NCI-H2171 treated with DMSO at 0.1 percent for 48 hours (cell line): ENCODE results near the gene CA5A.
"Not testable (repeated sequence)": the region's sequence is repeated elsewhere in the genome, so short reads cannot be mapped to it uniquely, and the experiment has no call there.

Source experiments
- DNase-seq: peaks from one replicate; lab custom pipeline; 2025; lab: John Stamatoyannopoulos, UW

The CA5A gene

GRCh38 chr16:87936375-87937230 lies at the start of gene CA5A:
TSS of gene CA5A (minus strand) at chr16:87936529. CDS start at chr16:87936450, 79 bp downstream.
- no peak for DNase-seq

GRCh38 chr16:87985493-87985892 lies 49.2 kb upstream of the CA5A start:
- not testable (repeated sequence) for DNase-seq

GRCh38 chr16:87984632-87985267 lies 48.4 kb upstream of the CA5A start:
- no peak for DNase-seq

DNA sequence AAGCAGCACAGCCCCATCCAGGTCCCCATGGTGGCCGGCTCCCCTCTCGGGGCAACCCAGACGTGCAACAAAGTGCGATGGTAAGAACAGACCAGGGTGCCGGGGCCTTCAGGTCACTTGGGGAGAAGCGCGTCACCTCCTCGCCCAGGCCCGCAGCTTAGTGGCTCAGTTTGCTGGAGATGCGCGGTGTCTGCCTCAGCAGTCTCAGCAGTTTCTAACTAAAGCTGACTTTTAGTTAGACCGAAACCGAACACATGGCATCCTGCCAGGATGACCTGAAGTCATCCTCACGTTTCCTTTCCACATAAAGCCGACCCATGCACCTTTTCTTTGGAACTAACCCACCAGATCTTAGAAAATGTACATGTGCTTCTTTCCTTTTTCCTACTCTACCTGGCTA lies 47.9 kb upstream of the CA5A start:
- not testable (repeated sequence) for DNase-seq

DNA sequence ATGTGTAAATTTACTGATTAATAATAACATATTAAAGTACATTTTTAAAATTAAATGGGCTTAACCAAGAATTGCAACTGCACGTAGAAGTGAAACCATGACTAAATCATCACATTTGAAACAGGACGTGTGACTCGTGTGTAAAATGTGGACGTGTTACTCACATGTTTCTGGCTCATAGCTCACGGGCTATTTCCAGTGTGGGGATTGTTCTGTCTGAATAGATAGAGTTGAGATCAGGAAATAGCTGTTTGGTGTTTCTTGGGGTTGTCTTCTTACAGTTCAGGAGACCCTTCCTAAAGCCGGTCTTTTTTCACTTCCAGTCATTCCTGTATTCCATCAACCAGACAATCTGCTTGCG lies 47.4 kb upstream of the CA5A start:
- DNase-seq, result not testable (repeated sequence)

DNA sequence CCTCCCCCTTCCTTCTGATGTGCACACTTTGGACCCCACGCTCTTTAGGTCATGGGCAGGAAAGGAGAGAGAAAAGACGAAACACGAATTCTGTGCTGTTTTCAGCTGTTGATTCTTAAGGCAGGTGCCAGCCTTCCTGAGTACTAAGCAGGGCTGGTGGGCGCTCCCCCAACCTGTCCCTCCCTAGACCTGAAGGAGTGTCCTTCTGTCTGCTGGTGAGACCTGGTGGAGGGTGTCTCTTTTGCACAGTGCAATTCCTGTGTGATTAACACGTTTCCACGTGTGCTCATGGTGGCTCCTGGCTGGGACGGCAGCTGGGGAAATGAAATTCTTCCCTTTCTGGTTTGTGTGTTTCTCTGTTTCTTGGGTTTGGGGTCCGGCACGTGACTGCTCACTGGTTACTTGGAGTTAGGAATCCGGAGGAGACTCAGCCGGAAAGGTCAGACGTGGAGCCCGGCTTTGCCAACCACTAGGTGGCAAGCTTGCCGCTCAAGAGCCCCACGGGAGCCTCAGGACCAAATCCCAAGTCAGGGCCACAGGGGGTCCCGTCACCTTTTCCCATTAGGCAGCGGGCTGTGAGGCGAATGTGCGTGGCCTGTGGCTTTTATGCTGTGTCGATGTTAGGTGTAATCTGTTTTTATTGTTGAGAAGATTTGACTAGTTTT lies 46.9 kb upstream of the CA5A start:
- DNase-seq, result not testable (repeated sequence)

DNA sequence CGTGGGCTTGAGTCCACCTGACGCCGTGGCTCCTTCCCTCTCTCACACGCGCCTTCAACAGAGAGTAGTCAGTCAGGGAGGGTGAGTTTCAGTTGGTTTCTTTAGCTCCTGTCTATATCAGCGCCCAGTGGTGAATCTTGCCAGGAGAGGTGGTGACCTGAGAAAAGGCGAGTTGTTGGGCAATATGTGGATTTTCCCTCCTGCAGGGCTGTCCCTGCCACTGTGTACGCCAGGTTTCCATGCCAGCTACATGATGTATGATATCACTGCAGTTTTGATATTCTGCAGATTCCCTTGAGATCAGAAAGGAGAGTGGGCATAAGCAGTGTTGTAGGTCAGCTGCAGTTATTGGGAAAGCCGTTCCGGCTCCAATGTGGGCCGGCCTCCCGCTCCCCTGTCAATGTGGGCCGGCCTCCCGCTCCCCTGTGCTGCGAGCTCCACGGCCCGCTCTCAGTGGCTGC lies 46.3 kb upstream of the CA5A start:
- no peak for DNase-seq

DNA sequence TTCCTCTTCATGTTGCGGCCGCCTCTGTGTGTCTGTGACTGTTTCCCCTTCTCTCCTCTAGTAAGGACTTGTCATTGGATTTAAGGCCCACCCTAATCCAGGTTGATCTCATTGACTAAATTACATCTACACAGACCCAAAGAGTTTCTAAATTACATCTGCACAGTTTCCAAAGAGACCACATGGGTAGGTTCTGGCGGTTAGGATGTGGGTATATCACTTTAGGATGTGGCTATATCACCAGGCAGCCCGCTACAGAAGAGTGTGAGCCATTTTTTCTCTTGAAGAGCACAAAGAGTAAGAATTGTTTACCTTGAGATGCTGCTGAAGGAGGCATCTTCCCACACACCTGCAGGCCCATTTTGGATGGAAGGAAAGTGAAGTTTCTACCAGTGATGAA lies 45.0 kb upstream of the CA5A start:
- not testable (repeated sequence) for DNase-seq

DNA sequence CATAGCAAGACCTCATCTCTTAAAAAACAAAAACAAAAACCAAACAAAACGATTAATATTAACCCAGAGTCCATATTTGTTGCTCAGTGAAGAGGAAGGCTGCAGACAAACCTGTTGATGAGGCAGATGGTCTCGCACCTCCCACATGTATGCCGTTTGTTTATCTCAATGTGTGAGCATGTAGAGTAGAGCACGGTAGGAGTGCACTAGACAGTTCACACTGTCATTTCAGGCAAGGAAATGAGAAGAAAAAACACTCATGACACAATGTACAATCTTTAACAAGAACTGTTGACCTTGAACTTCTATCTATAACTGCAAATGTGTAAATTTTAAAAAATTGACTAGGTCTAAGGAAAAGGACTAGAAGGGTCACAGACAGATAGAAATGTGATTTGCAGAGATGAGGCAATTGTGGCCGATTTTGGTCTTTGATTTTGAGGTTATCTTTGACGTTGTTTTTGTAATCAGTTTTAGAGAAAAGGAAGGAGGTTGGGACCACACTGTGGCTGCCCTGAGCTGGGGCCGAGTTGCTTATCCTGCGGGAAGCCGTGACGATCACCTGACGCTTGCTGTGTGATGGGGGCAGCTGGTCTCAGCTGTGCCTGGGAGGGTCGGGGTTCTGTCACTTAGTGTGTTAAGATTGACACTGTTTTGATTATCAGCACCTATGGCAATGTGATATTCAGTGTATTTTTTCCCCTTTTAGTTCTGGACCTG lies 43.7 kb upstream of the CA5A start:
- peak; percentile 66 for DNase-seq

DNA sequence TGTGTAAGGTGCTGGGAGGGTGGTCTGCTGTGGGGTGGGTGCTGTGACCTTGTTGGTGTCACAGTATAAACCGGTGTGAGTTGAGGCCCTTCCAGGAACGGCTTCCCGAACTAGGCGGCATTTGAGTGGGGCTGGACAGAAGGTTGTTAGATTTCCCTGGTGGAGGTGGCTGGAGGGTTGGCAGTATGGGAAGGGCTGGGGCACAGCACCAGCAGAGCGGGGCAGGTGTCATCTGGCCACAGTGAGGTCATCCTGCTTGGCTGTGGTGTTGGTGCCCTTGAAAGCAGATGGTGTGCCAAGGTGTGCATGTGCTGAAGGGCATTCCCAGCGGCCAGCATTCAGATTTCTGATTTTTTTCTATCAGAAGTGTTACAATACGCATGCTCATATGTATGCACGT lies 43.0 kb upstream of the CA5A start:
- DNase-seq, result peak; percentile 53

GRCh38 chr16:87978127-87978526 lies 41.8 kb upstream of the CA5A start:
- no peak for DNase-seq

GRCh38 chr16:87976665-87977064 lies 40.3 kb upstream of the CA5A start:
- no peak for DNase-seq

DNA sequence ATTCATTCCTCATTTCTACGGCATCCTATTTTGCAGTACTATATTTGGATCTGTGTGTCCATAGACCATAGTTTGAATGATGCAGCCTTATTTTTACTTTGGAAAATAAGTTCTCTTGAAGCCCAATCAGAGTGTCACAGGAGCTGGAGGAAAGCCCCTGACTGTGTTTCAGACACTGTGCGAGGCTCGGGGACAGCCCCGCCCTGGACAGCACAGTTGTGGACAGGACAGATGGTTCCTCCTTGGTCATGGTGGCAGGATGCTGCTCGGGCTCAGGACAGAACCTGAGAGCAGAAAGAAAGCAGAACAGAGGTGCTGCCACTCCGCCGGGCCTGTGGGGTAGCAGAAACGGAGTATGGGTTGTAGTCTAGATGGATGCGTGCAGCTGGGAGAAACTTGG lies 37.8 kb upstream of the CA5A start:
- DNase-seq, result no peak

GRCh38 chr16:87973717-87974116 lies 37.4 kb upstream of the CA5A start:
- DNase-seq, result no peak

DNA sequence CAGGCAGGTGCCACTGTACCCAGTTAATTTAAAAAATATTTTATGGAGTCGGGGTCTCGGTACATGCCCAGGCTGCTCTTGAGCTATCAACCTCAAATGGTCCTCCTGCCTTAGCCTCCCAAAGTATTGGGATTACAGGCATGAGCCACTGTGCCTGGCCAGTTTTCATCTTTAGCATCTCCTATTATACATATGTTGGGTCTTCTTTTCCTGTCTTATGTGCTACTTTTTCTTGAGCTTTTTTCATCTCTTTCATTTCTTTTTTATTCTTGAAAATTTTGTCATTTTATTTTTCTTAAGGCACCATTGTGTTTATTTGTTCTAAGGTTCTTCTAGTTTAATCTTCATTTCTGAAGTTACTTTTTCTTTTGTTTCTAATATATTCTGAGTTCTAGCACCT lies 35.6 kb upstream of the CA5A start:
- no peak for DNase-seq

GRCh38 chr16:87970186-87970585 lies 33.9 kb upstream of the CA5A start:
- no peak for DNase-seq

DNA sequence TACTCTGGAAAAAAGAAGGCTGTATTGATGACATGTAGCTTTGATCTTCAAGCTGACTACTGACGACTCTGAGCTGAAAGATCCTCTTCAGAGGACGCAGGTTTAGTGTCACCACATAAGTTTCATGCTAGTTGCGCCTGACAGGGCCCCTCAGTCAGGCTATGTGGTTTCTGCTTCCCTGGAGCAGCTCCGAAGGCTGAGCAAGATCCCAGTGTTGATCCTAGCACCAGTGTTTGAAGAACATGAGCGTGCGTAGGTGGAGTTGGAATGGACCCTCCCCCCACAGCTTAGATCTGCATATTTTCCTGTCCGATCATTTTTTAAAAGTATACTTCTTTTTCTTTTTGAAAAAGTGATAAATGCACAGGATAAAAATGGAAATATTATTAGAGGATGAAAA lies 32.2 kb upstream of the CA5A start:
- DNase-seq, result no peak

DNA sequence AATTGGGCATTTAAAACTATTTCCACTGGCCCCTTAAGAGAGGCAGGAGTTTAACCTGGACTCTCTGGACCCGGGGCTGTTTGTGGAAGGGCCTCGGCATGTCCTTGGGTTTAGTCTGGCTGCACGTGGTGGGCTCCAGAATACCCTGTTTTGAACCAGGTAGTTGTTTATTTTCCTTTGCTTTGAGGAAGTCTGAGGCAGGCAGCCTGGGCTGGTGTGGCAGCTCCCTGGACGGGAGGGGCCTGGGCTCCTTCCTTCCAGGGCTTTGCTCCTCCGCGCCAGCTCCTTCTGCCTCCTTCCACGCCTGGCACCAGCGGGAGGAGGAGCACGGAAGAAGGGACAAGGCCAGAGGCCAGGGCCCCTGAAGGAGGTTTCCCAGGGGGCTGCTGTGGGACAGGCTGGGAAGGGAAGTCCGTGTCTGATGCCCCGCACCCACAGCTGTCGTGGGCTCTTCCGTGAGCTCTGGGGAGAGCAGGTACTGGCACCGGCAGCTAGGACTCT lies 30.4 kb upstream of the CA5A start:
- DNase-seq, result no peak

DNA sequence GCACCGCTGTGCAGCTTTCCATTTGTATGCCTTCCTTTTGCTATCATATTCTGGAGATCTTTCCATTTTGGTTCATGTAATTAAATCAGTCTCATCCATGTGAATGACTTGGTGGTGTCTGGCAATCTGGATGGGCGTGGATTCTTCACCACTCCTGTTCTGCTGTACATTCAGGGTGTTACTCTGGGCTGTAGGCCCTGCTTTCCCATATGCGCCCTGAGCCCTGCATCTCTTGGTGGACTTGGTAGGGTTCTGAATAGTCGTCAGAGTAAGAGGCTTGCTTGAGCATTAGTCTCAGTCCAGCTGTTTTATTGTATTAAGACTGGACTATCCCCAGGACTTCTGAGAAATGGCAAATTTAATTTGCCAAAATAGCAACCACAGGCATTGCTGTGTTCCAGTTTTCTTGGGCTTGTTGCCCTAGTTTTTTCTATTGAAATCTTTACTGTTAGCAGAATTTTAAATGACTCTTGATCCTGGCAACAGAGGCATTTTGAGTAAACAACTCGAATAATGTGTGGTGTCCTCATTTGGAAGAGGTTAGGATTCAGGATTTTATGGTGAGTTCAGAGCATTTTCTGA lies 29.8 kb upstream of the CA5A start:
- DNase-seq, result no peak

- no peak for DNase-seq
These were observed 29.1 kb upstream of the CA5A start for GRCh38 chr16:87965417-87965816.

DNA sequence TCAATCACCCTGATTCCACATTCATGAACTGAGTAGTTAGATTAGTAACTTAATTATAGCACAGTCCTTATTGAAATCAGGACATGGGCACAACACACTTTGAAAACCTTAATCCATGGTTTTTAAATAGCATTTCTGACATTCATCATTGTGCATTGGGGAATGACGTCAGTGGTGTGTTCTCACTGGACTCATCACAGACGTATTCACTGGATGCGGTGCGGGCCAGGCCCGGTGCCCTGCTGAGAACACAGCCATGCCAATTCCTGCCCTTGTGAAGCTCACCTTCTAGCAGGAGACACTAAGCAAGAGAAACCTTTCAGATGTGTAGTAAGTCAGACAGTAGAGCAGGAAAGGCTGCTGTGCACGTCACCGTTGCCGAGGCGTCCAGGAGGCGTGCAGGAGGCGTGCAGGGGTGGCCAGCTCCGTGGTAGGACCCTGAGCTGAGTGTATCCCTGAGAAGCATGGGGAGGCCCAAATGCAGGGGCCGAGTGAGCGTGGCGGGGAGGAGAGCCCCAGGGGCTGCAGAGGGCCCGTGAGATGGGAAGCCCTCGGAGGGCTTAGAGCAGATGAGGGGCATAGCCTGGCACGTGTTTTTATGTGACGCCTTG lies 27.8 kb upstream of the CA5A start:
- no peak for DNase-seq
